Endothelial cell of umbilical vein (primary cell): ENCODE data around the gene NR1D1. TPM values are rescaled to one million over a fixed set of nuclear protein-coding genes. Genes with fewer than 3 reads are reported as not detected.

Source experiments
- BruUV-seq: library from RNA; stranded (reverse); fragments of 400-500 nt; replicated peaks from 2 replicates; lab custom pipeline; 2021; lab: Mats Ljungman, UMichigan
- CTCF ChIA-PET: fragments of 300-600, 350-600 bp; sonication (Branson Sonifier 250); formaldehyde crosslinking; loops from one replicate; lab custom pipeline; 2021; ENCODE audit warnings: antibody characterized with exemption, inconsistent platforms; lab: Charles Lee
- POLR2A ChIA-PET: fragments of 300-600, 350-600 bp; sonication (Branson Sonifier 250); formaldehyde crosslinking; loops from one replicate; lab custom pipeline; 2021; ENCODE audit warnings: antibody characterized with exemption, inconsistent platforms; lab: Charles Lee
- DNase-seq: peaks from one replicate; pipeline ENCODE4 v3.0.0-alpha.2; 2011; ENCODE audit warnings: low read depth, low spot score
- FAIRE-seq: peaks from 2 replicates; lab custom pipeline; 2011; peaks lifted over from hg19 to GRCh38; lab: Jason Lieb, UNC
- H2AFZ ChIP-seq: 2 replicates; pipeline ENCODE4 v1.6.0; 2012; ENCODE audit warnings: low read depth, low read length, control low read depth, inconsistent platforms
- H3K27ac ChIP-seq: 2 replicates; pipeline ENCODE4 v1.5.1; 2011; ENCODE audit warnings: low read depth, mild to moderate bottlenecking, control low read depth, low read length, moderate library complexity; ENCODE audit not compliant: insufficient read depth
- H3K27me3 ChIP-seq, 2 experiments: 2 replicates each; pipeline versions ENCODE4 v1.6.0 to v1.6.1; 2011; ENCODE audit warnings: low read length in 2 of 2, mixed read lengths in 1 of 2; ENCODE audit not compliant: control insufficient read depth in 2 of 2, insufficient read depth in 2 of 2
- H3K36me3 ChIP-seq, 2 experiments: 2 replicates in 1 of 2; 3 replicates in 1 of 2; pipeline ENCODE4 v1.5.1; 2011; ENCODE audit warnings: low read length in 2 of 2, mild to moderate bottlenecking in 1 of 2, moderate library complexity in 1 of 2; ENCODE audit not compliant: control insufficient read depth in 2 of 2, insufficient read depth in 2 of 2; ENCODE audit errors: extremely low read depth in 1 of 2
- H3K4me1 ChIP-seq: 3 replicates; pipeline ENCODE4 v1.5.1; 2011; ENCODE audit warnings: mild to moderate bottlenecking, low read length; ENCODE audit not compliant: control insufficient read depth, insufficient read depth; ENCODE audit errors: extremely low read depth
- H3K4me2 ChIP-seq: 2 replicates; pipeline ENCODE4 v1.6.1; 2011; ENCODE audit warnings: low read length, control low read depth, mixed read lengths; ENCODE audit not compliant: insufficient read depth
- H3K4me3 ChIP-seq, 3 experiments: fragments of 200-600 bp in 1 of 3; sonication (generic), shearing (Covaris generic) in 1 of 3; replicated peaks in 1 of 3; 2 replicates each; pipeline ENCODE4 v1.5.1; 2011 to 2016; ENCODE audit warnings: control low read depth in 3 of 3, low read length in 3 of 3, mild to moderate bottlenecking in 2 of 3, inconsistent platforms in 1 of 3, low read depth in 1 of 3, moderate library complexity in 1 of 3; ENCODE audit not compliant: insufficient read depth in 1 of 3
- H3K79me2 ChIP-seq: 2 replicates; pipeline ENCODE4 v1.6.0; 2012; ENCODE audit warnings: low read length, inconsistent platforms; ENCODE audit not compliant: control insufficient read depth, insufficient read depth
- H3K9ac ChIP-seq: replicated peaks from 2 replicates; pipeline ENCODE3; 2011; ENCODE audit warnings: low read length, control low read depth; ENCODE audit not compliant: insufficient read depth; ENCODE audit errors: extremely low read depth
- H3K9me1 ChIP-seq: replicated peaks from 3 replicates; pipeline ENCODE4 v1.6.0; 2011; ENCODE audit warnings: mild to moderate bottlenecking, low read length; ENCODE audit not compliant: control insufficient read depth, insufficient read depth; ENCODE audit errors: extremely low read depth
- H3K9me3 ChIP-seq: replicated peaks from 2 replicates; pipeline ENCODE4 v1.5.1; 2012; ENCODE audit warnings: low read length, inconsistent platforms; ENCODE audit not compliant: control insufficient read depth, insufficient read depth
- H4K20me1 ChIP-seq: replicated peaks from 2 replicates; pipeline ENCODE3; 2011; ENCODE audit warnings: mild to moderate bottlenecking, low read length; ENCODE audit not compliant: control insufficient read depth, insufficient read depth; ENCODE audit errors: extremely low read depth
- EZH2 ChIP-seq: IDR thresholded peaks from 2 replicates; pipeline ENCODE4 v1.6.1; 2012; ENCODE audit warnings: borderline replicate concordance, low read depth, mild to moderate bottlenecking, moderate library complexity, low read length, inconsistent platforms; ENCODE audit not compliant: severe bottlenecking
- FOS ChIP-seq: IDR thresholded peaks from 2 replicates; pipeline ENCODE4 v1.6.1; 2011; ENCODE audit warnings: mild to moderate bottlenecking, low read length, moderate library complexity, borderline replicate concordance; ENCODE audit not compliant: insufficient read depth
- GATA2 ChIP-seq: IDR thresholded peaks from 2 replicates; pipeline ENCODE4 v1.7.0; 2011; ENCODE audit warnings: low read depth, mild to moderate bottlenecking, moderate library complexity, mixed read lengths, low read length; ENCODE audit not compliant: insufficient read length, insufficient read depth
- JUN ChIP-seq: IDR thresholded peaks from 2 replicates; pipeline ENCODE4 v1.6.1; 2011; ENCODE audit warnings: borderline replicate concordance, low read depth; ENCODE audit not compliant: insufficient read length, insufficient read depth
- MYC ChIP-seq: IDR thresholded peaks from one replicate; pipeline ENCODE4 v1.6.1; 2011; ENCODE audit warnings: mild to moderate bottlenecking, low read depth, low read length
- POLR2A ChIP-seq: IDR thresholded peaks from 2 replicates; pipeline ENCODE4 v1.6.1; 2012; ENCODE audit warnings: low read depth, mild to moderate bottlenecking, control low read depth, low read length
- POLR2AphosphoS5 ChIP-seq: IDR thresholded peaks from 2 replicates; pipeline ENCODE4 v1.6.1; 2012; ENCODE audit warnings: low read depth, mild to moderate bottlenecking, control low read depth, low read length, moderate library complexity; ENCODE audit not compliant: insufficient read depth
- dilution Hi-C: fragments of 300-500 bp; cut with MboI; formaldehyde crosslinking; loops from one replicate; pipeline ENCODE4 v1.15.0; 2019; ENCODE audit warnings: low sequenced_read_pairs; ENCODE audit not compliant: extremely low pct_ligation_motif_present
- intact Hi-C: fragments of 100-400 bp; cut with micrococcal nuclease; formaldehyde crosslinking; loops from one replicate; pipeline ENCODE4 v1.10.0; 2022
- polyA plus RNA-seq, 4 experiments: library from polyadenylated mRNA; depleted of rRNA in 3 of 4; stranded (reverse) in 3 of 4; unstranded in 1 of 4; fragments of >200 nt; gene quantifications; 2 replicates each; pipeline versions ENCODE4 v1.2.1 to v1.2.3, GENCODE V29; 2011 to 2012; ENCODE audit warnings: missing spikeins in 1 of 4
- total RNA-seq: library from RNA; stranded (reverse); gene quantifications from 2 replicates; pipeline ENCODE4 v1.2.3, GENCODE V29; 2021
- TF ChIP-seq, protein P1 (sequence below), 2 donors: IDR thresholded peaks; 1 replicate in 1 of 2; 2 replicates in 1 of 2; pipeline ENCODE4 v1.5.1; 2011; ENCODE audit warnings: low read length in 2 of 2, mild to moderate bottlenecking in 2 of 2, moderate library complexity in 2 of 2, control low read depth in 1 of 2, inconsistent platforms in 1 of 2, low read depth in 1 of 2; ENCODE audit not compliant: insufficient read depth in 1 of 2; ENCODE audit errors: extremely low read depth in 1 of 2
- TF ChIP-seq, protein P2 (sequence below): IDR thresholded peaks from 2 replicates; pipeline ENCODE4 v1.6.1; 2011; ENCODE audit not compliant: insufficient read depth, insufficient read length

Gene NR1D1
- total and polyA plus RNA-seq, 2 donors (not counting 3 experiments of a cell fraction or from before 2014, with no cell fraction given): 2.5 to 5.2 TPM

- DNase-seq: no peak
- Histone ChIP-seq H3K27me3 (no peaks in the 10 kb centered on the region), H2AFZ (no peak overlapping the region), H3K9me3 (no peaks in the 10 kb centered on the region), H3K9me1 (no peaks in the 10 kb centered on the region), H3K4me1 (peaks cover 6% of the 10 kb centered on the region), H3K79me2 (peaks cover 2% of the 10 kb centered on the region), H3K4me3 (no peak overlapping the region), H4K20me1 (no peaks in the 10 kb centered on the region), H3K36me3 (peaks cover 0 to 4% of the 10 kb centered on the region in 2 experiments), H3K4me2 (no peak overlapping the region), H3K9ac (no peak overlapping the region), H3K27ac (no peak overlapping the region)
- no TSS peak for BruUV-seq
- CTCF ChIA-PET: interaction anchor here (0.9 to 5.0 kb wide), 3 partner anchors 19 to 56 kb away, joined by 3 to 34 read pairs (median 3); no protein-coding TSS in a partner anchor
- TF ChIP-seq, protein P1, sequence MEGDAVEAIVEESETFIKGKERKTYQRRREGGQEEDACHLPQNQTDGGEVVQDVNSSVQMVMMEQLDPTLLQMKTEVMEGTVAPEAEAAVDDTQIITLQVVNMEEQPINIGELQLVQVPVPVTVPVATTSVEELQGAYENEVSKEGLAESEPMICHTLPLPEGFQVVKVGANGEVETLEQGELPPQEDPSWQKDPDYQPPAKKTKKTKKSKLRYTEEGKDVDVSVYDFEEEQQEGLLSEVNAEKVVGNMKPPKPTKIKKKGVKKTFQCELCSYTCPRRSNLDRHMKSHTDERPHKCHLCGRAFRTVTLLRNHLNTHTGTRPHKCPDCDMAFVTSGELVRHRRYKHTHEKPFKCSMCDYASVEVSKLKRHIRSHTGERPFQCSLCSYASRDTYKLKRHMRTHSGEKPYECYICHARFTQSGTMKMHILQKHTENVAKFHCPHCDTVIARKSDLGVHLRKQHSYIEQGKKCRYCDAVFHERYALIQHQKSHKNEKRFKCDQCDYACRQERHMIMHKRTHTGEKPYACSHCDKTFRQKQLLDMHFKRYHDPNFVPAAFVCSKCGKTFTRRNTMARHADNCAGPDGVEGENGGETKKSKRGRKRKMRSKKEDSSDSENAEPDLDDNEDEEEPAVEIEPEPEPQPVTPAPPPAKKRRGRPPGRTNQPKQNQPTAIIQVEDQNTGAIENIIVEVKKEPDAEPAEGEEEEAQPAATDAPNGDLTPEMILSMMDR (IDR thresholded peaks at IDR 0.05; ENCODE audit: extremely low read depth in 1 of 2, insufficient read depth in 1 of 2, low read depth in 1 of 2, low read length in 2 of 2): no peak
- TF ChIP-seq POLR2A: no peak
- TF ChIP-seq FOS: no peak
- no peak for TF ChIP-seq JUN
- no peak for TF ChIP-seq POLR2AphosphoS5
- TF ChIP-seq GATA2: no peak
- TF ChIP-seq MYC: no peak
- no peak for TF ChIP-seq EZH2
- TF ChIP-seq, protein P2, sequence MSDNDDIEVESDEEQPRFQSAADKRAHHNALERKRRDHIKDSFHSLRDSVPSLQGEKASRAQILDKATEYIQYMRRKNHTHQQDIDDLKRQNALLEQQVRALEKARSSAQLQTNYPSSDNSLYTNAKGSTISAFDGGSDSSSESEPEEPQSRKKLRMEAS: no peak
- no peak for FAIRE-seq
- POLR2A ChIA-PET: no interaction called here
- dilution Hi-C loops (no loop called here), intact Hi-C loops (no loop called here)
Observed at GRCh38 chr17:40056379-40057015, 43.9 kb downstream of the NR1D1 start.

Other genes starting within 250 kb of the NR1D1 start
- not detected in 2 replicates for gene IKZF3, start 236.3 kb downstream of the NR1D1 start, total RNA-seq
- gene IKZF3, start 236.3 kb downstream of the NR1D1 start, polyA plus RNA-seq: not detected in 2 replicates
- not detected in 2 replicates for gene ZPBP2, start 232.4 kb downstream of the NR1D1 start, total RNA-seq
- not detected in 2 replicates for gene ZPBP2, start 232.4 kb downstream of the NR1D1 start, polyA plus RNA-seq
- 11.0 and 11.6 TPM in 2 replicates for gene GSDMB, start 182.0 kb downstream of the NR1D1 start, total RNA-seq
- gene GSDMB, start 182.0 kb downstream of the NR1D1 start, polyA plus RNA-seq: 5.0 and 5.4 TPM in 2 replicates
- 26.7 and 29.8 TPM in 2 replicates for gene ORMDL3, start 173.0 kb downstream of the NR1D1 start, total RNA-seq
- gene ORMDL3, start 173.0 kb downstream of the NR1D1 start, polyA plus RNA-seq: 49.8 and 53.4 TPM in 2 replicates
- gene LRRC3C, start 172.9 kb downstream of the NR1D1 start, total RNA-seq: not detected in 2 replicates
- not detected in 2 replicates for gene LRRC3C, start 172.9 kb downstream of the NR1D1 start, polyA plus RNA-seq
- not detected in 2 replicates for gene GSDMA, start 137.6 kb downstream of the NR1D1 start, total RNA-seq
- gene GSDMA, start 137.6 kb downstream of the NR1D1 start, polyA plus RNA-seq: not detected in 2 replicates
- 136 and 142 TPM in 2 replicates for gene PSMD3, start 119.8 kb downstream of the NR1D1 start, total RNA-seq
- 117 and 120 TPM in 2 replicates for gene PSMD3, start 119.8 kb downstream of the NR1D1 start, polyA plus RNA-seq
- gene CSF3, start 85.1 kb downstream of the NR1D1 start, total RNA-seq: 2.4 and 2.9 TPM in 2 replicates
- gene CSF3, start 85.1 kb downstream of the NR1D1 start, polyA plus RNA-seq: 0.80 and 1.0 TPM in 2 replicates
- 120 and 124 TPM in 2 replicates for gene MED24, start 46.2 kb downstream of the NR1D1 start, total RNA-seq
- gene MED24, start 46.2 kb downstream of the NR1D1 start, polyA plus RNA-seq: 120 and 122 TPM in 2 replicates
- 24.9 and 29.6 TPM in 2 replicates for gene THRA, start 37.6 kb downstream of the NR1D1 start, total RNA-seq
- gene THRA, start 37.6 kb downstream of the NR1D1 start, polyA plus RNA-seq: 17.4 and 18.8 TPM in 2 replicates
- 90.8 and 95.0 TPM in 2 replicates for gene MSL1, start 21.4 kb upstream of the NR1D1 start, total RNA-seq
- gene MSL1, start 21.4 kb upstream of the NR1D1 start, polyA plus RNA-seq: 27.7 and 30.9 TPM in 2 replicates
- gene CASC3, start 39.9 kb upstream of the NR1D1 start, total RNA-seq: 91.2 and 107 TPM in 2 replicates
- gene CASC3, start 39.9 kb upstream of the NR1D1 start, polyA plus RNA-seq: 59.9 and 64.1 TPM in 2 replicates
- gene RAPGEFL1, start 76.9 kb upstream of the NR1D1 start, total RNA-seq: 11.8 and 13.4 TPM in 2 replicates
- gene RAPGEFL1, start 76.9 kb upstream of the NR1D1 start, polyA plus RNA-seq: 8.6 and 9.2 TPM in 2 replicates
- gene WIPF2, start 118.7 kb upstream of the NR1D1 start, total RNA-seq: 29.0 and 30.4 TPM in 2 replicates
- 8.4 and 10.4 TPM in 2 replicates for gene WIPF2, start 118.7 kb upstream of the NR1D1 start, polyA plus RNA-seq
- 49.9 and 55.2 TPM in 2 replicates for gene CDC6, start 187.3 kb upstream of the NR1D1 start, total RNA-seq
- 13.4 and 15.5 TPM in 2 replicates for gene CDC6, start 187.3 kb upstream of the NR1D1 start, polyA plus RNA-seq
- gene RARA, start 208.6 kb upstream of the NR1D1 start, total RNA-seq: 37.8 and 43.4 TPM in 2 replicates
- gene RARA, start 208.6 kb upstream of the NR1D1 start, polyA plus RNA-seq: 11.2 and 11.9 TPM in 2 replicates